HepG2 (cell line): ENCODE measurements around the gene CAMK2D. TPM values are rescaled to one million over a fixed set of nuclear protein-coding genes. Genes with fewer than 3 reads are reported as not detected.

Experiments used
- ARID2 ChIP-seq: sonication (generic); formaldehyde crosslinking; IDR thresholded peaks from 2 replicates; pipeline ENCODE4 v1.8.1; 2022; ENCODE audit warnings: mild to moderate bottlenecking, missing genetic modification reagents, borderline replicate concordance
- BHLHE40 ChIP-seq: IDR thresholded peaks from 2 replicates; pipeline ENCODE4 v1.6.1; 2011; ENCODE audit warnings: low read length, improper control_type of control experiment
- CHD2 ChIP-seq: IDR thresholded peaks from 2 replicates; pipeline ENCODE4 v1.6.1; 2011; ENCODE audit warnings: low read depth, low read length, improper control_type of control experiment
- CTCF ChIP-seq: sonication (generic); formaldehyde crosslinking; IDR thresholded peaks from 2 replicates; pipeline ENCODE4 v1.5.0; 2020; ENCODE audit warnings: mild to moderate bottlenecking, missing genetic modification reagents, moderate library complexity
- ESRRA ChIP-seq: sonication (generic); formaldehyde crosslinking; IDR thresholded peaks from 2 replicates; pipeline ENCODE4 v1.5.1; 2020; ENCODE audit warnings: mild to moderate bottlenecking, low read depth, missing genetic modification reagents
- FLYWCH1 ChIP-seq: sonication (generic); formaldehyde crosslinking; IDR thresholded peaks from 2 replicates; pipeline ENCODE4 v1.8.1; 2023; ENCODE audit warnings: mild to moderate bottlenecking, missing genetic modification reagents
- IRF9 ChIP-seq: sonication (generic); formaldehyde crosslinking; IDR thresholded peaks from 2 replicates; pipeline ENCODE4 v1.8.0; 2022; ENCODE audit warnings: missing genetic modification reagents, mild to moderate bottlenecking, borderline replicate concordance
- JUND ChIP-seq: sonication (generic); formaldehyde crosslinking; IDR thresholded peaks from 2 replicates; pipeline ENCODE4 v1.8.0; 2022; ENCODE audit warnings: mild to moderate bottlenecking, missing genetic modification reagents
- MEIS1 ChIP-seq: sonication (generic); formaldehyde crosslinking; IDR thresholded peaks from 2 replicates; pipeline ENCODE4 v1.9.0; 2021; ENCODE audit warnings: mild to moderate bottlenecking, missing genetic modification reagents, moderate library complexity, borderline replicate concordance
- MIXL1 ChIP-seq: IDR thresholded peaks from 2 replicates; pipeline ENCODE4 v1.6.1; 2016
- MLLT10 ChIP-seq: sonication (generic); formaldehyde crosslinking; IDR thresholded peaks from 2 replicates; pipeline ENCODE4 v1.4.0; 2020; ENCODE audit warnings: missing genetic modification reagents
- NCOA5 ChIP-seq: sonication (generic); formaldehyde crosslinking; IDR thresholded peaks from 2 replicates; pipeline ENCODE4 v1.4.0; 2020; ENCODE audit warnings: missing genetic modification reagents
- NRL ChIP-seq: sonication (generic); formaldehyde crosslinking; IDR thresholded peaks from 2 replicates; pipeline ENCODE4 v1.5.0; 2020; ENCODE audit warnings: missing genetic modification reagents, mild to moderate bottlenecking, moderate library complexity, borderline replicate concordance
- RFXANK ChIP-seq: IDR thresholded peaks from 2 replicates; pipeline ENCODE4 v1.6.1; 2016
- SIN3A ChIP-seq: IDR thresholded peaks from 2 replicates; pipeline ENCODE4 v1.6.1; 2011; ENCODE audit warnings: low read depth, mild to moderate bottlenecking, control low read depth, low read length, borderline replicate concordance
- TARDBP ChIP-seq: sonication (generic); formaldehyde crosslinking; IDR thresholded peaks from 2 replicates; pipeline ENCODE4 v1.8.0; 2022; ENCODE audit warnings: mild to moderate bottlenecking, missing genetic modification reagents
- TBX2 ChIP-seq: sonication (generic); formaldehyde crosslinking; IDR thresholded peaks from 2 replicates; pipeline ENCODE4 v1.5.0; 2020; ENCODE audit warnings: missing genetic modification reagents, mild to moderate bottlenecking, borderline replicate concordance
- ZBTB14 ChIP-seq: sonication (generic); formaldehyde crosslinking; IDR thresholded peaks from 2 replicates; pipeline ENCODE4 v1.4.0; 2020; ENCODE audit warnings: missing genetic modification reagents
- ZFY ChIP-seq: sonication (generic); formaldehyde crosslinking; IDR thresholded peaks from 2 replicates; pipeline ENCODE4 v1.4.0; 2020; ENCODE audit warnings: missing genetic modification reagents
- ZNF430 ChIP-seq: sonication (generic); formaldehyde crosslinking; IDR thresholded peaks from 2 replicates; pipeline ENCODE4 v1.9.0; 2021; ENCODE audit warnings: mild to moderate bottlenecking, missing genetic modification reagents
- ZNF564 ChIP-seq: sonication (generic); formaldehyde crosslinking; IDR thresholded peaks from 2 replicates; pipeline ENCODE4 v1.8.1; 2023; ENCODE audit warnings: mild to moderate bottlenecking, missing genetic modification reagents
- ZNF616 ChIP-seq: sonication (generic); formaldehyde crosslinking; IDR thresholded peaks from 2 replicates; pipeline ENCODE4 v1.5.0; 2020; ENCODE audit warnings: low read depth, mild to moderate bottlenecking, missing genetic modification reagents
- ZNF629 ChIP-seq: sonication (generic); formaldehyde crosslinking; conservative IDR thresholded peaks from 2 replicates; pipeline ENCODE4 v1.5.0; 2020; ENCODE audit warnings: missing genetic modification reagents
- ZNF670 ChIP-seq: sonication (generic); formaldehyde crosslinking; IDR thresholded peaks from 2 replicates; pipeline ENCODE4 v1.8.0; 2022; ENCODE audit warnings: mild to moderate bottlenecking, missing genetic modification reagents, borderline replicate concordance
- ZNF710 ChIP-seq: sonication (generic); formaldehyde crosslinking; IDR thresholded peaks from 2 replicates; pipeline ENCODE4 v1.5.0; 2020; ENCODE audit warnings: mild to moderate bottlenecking, missing genetic modification reagents, borderline replicate concordance
- ZNF780A ChIP-seq: sonication (generic); formaldehyde crosslinking; IDR thresholded peaks from 2 replicates; pipeline ENCODE4 v1.8.0; 2022; ENCODE audit warnings: mild to moderate bottlenecking, missing genetic modification reagents, moderate library complexity
- ZNF790 ChIP-seq: sonication (generic); formaldehyde crosslinking; IDR thresholded peaks from 2 replicates; pipeline ENCODE4 v1.8.0; 2022; ENCODE audit warnings: missing genetic modification reagents, mild to moderate bottlenecking, borderline replicate concordance
- polyA plus RNA-seq, 8 experiments: library from polyadenylated mRNA; depleted of rRNA in 3 of 8; stranded (reverse) in 7 of 8; unstranded in 1 of 8; fragments of >200 nt; fragmentation: Illumina TruSeq in 4 of 8; extraction: Trizol in 4 of 8; gene quantifications; 2 replicates each; pipeline versions ENCODE4 v1.2.1 to v1.2.3, GENCODE V29; 2011 to 2016; ENCODE audit warnings: low read depth in 4 of 8, missing spikeins in 1 of 8, mixed read lengths in 1 of 8; ENCODE audit not compliant: insufficient read depth in 1 of 8
- total RNA-seq, 5 experiments: library from RNA; depleted of rRNA; stranded (reverse); fragments of >200 nt; fragmentation: Illumina TruSeq; extraction: Trizol; gene quantifications; 2 replicates each; pipeline ENCODE4 v1.2.3, GENCODE V29; 2016; ENCODE audit warnings: low read depth in 1 of 5

CAMK2D gene
- total and polyA plus RNA-seq, 2 of the 13 experiments (the other 11 are each of a cell fraction or from before 2014, with no cell fraction given) = 18.0 to 65.4 TPM

- no peak for TF ChIP-seq ZBTB14 (CRISPR knock-in tag)
- TF ChIP-seq RFXANK (CRISPR knock-in tag) = no peak
- TF ChIP-seq TARDBP = peak; percentile 86
- no peak for TF ChIP-seq ARID2
- TF ChIP-seq ZNF430 (CRISPR knock-in tag) = no peak
- peak; percentile 55; the same call in 1 of the 2 replicates for TF ChIP-seq ZNF710
- TF ChIP-seq TBX2 (CRISPR knock-in tag) = peak; percentile 69
- no peak for TF ChIP-seq CHD2
- no peak for TF ChIP-seq FLYWCH1 (CRISPR knock-in tag)
- TF ChIP-seq MEIS1 (CRISPR knock-in tag) = no peak
- TF ChIP-seq ZNF564 (CRISPR knock-in tag) = no peak
- no peak for TF ChIP-seq ZNF629 (CRISPR knock-in tag)
- no peak for TF ChIP-seq ZNF616 (CRISPR knock-in tag)
- no peak for TF ChIP-seq SIN3A
- TF ChIP-seq ZNF790 (CRISPR knock-in tag) = no peak
- TF ChIP-seq MLLT10 (CRISPR knock-in tag) = no peak
- no peak for TF ChIP-seq ZNF670 (CRISPR knock-in tag)
- 0 out of 2 replicates have a peak, but pooled peaks have one; percentile 47 for TF ChIP-seq ESRRA (CRISPR knock-in tag)
- peak; percentile 52 for TF ChIP-seq BHLHE40
- no peak for TF ChIP-seq ZFY (CRISPR knock-in tag)
- TF ChIP-seq NRL (CRISPR knock-in tag) = no peak
- no peak for TF ChIP-seq ZNF780A
- no peak; the same call in 1 of the 2 replicates for TF ChIP-seq JUND (CRISPR knock-in tag)
- no peak for TF ChIP-seq NCOA5 (CRISPR knock-in tag)
- TF ChIP-seq CTCF (CRISPR knock-in tag) = peak; percentile 98
- TF ChIP-seq IRF9 (CRISPR knock-in tag) = no peak
- peak; percentile 81 for TF ChIP-seq MIXL1 (CRISPR knock-in tag)
Observed at GRCh38 chr4:113547487-113548042, 214.0 kb downstream of the CAMK2D start (continued).
